ENCODE results near the gene POLG2.

POLG2 gene

GRCh38 chr17:64520359-64520758, 23.5 kb upstream of the POLG2 start:
- no peak for TF ChIP-seq CTCF (IDR thresholded peaks at IDR 0.05; ENCODE audit: insufficient read depth, low read depth, low read length, missing control alignments)
- no peak overlapping the region for H3K4me3 ChIP-seq (ENCODE audit: low read depth, low read length)
- DNase-seq (ENCODE audit: low read depth), result no peak

DNA sequence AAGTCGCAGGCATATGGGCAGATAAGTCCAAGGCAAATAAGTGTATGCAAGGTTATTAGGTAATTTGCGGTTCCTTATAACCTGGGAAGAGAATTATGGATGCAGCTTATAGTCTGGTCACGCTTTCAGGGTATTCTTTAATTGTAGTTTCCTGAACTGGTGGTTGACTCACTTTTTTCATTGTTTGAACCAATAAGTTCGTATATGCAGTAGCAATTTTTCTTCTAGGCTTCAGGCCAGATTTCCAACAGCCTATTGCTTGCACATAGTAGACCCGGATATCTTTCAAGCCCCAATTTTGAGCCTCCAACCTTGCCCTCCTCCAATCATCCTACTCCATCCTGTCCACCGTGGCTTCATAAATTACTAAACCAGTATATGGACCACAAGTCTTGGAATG, 22.7 kb upstream of the POLG2 start:
- DNase-seq (ENCODE audit: low read depth), result no peak
- no peak for TF ChIP-seq CTCF (IDR thresholded peaks at IDR 0.05; ENCODE audit: insufficient read depth, low read depth, low read length, missing control alignments)
- no peak overlapping the region for H3K4me3 ChIP-seq (ENCODE audit: low read depth, low read length)

GRCh38 chr17:64515829-64516228, 19.0 kb upstream of the POLG2 start:
- H3K4me3 ChIP-seq (ENCODE audit: low read depth, low read length), result no peak overlapping the region
- no peak for DNase-seq (ENCODE audit: low read depth)
- no peak for TF ChIP-seq CTCF (IDR thresholded peaks at IDR 0.05; ENCODE audit: insufficient read depth, low read depth, low read length, missing control alignments)

- no peak for DNase-seq (ENCODE audit: low read depth)
- H3K4me3 ChIP-seq (ENCODE audit: low read depth, low read length), result no peak overlapping the region
- TF ChIP-seq CTCF (IDR thresholded peaks at IDR 0.05; ENCODE audit: insufficient read depth, low read depth, low read length, missing control alignments), result no peak
Measured at GRCh38 chr17:64515419-64515818, 18.6 kb upstream of the POLG2 start.

DNA sequence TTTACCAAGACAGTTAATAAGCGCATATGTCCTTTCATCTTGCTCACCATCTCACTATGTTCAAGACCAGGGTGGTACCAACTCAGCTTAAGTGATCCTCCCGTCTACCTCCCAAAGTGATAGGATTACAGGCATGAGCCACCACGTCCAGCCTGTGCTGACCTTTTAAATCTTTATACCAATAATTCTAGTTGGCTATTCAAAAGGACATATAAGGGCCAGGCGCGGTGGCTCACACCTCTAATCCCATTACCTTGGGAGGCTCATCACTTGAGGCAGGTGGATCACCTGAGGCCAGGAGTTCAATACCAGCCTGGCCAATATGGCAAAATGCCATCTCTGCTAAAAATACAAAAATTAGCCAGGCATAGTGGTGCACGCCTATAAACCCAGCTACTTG, 12.3 kb upstream of the POLG2 start:
- DNase-seq (ENCODE audit: low read depth), result no peak
- no peak for TF ChIP-seq CTCF (IDR thresholded peaks at IDR 0.05; ENCODE audit: insufficient read depth, low read depth, low read length, missing control alignments)
- H3K4me3 ChIP-seq (ENCODE audit: low read depth, low read length), result no peak overlapping the region

DNA sequence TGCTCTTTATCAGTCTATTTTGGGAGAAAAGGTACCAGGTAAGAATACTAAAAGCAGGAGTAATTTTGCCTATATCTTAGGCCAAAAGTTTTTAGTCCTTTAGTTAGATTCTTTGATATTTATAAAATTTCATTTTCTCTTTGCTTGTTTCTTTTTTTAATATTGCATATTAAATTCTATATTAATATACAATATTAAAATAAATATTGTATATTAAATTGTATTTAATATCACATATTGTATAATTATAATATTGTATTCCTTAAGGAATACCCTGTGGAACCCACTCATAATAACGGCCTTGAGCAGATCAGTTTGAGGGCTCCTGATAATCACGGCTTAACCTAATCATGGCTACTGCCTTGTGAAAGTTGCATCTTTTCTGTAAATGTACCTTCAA, 11.8 kb upstream of the POLG2 start:
- H3K4me3 ChIP-seq (ENCODE audit: low read depth, low read length), result no peak overlapping the region; the same call in 1 of the 2 replicates

More for the DNA sequence above, 11.8 kb upstream of the POLG2 start:
- TF ChIP-seq CTCF (IDR thresholded peaks at IDR 0.05; ENCODE audit: insufficient read depth, low read depth, low read length, missing control alignments), result no peak
- DNase-seq (ENCODE audit: low read depth), result no peak

All from GM12865 (cell line).